NCI-H146 (cell line): ENCODE data around the gene PTGES3.
"Not testable (repeated sequence)": the region's sequence is repeated elsewhere in the genome, so short reads cannot be mapped to it uniquely, and the experiment has no call there.

ENCODE experiments used
- DNase-seq: peaks from one replicate; lab custom pipeline; 2025; lab: John Stamatoyannopoulos, UW

The PTGES3 gene

GRCh38 chr12:56688129-56688845 lies at the start of gene PTGES3:
Gene PTGES3, minus strand, starts transcription at chr12:56688284. Its CDS starts 285 bp downstream, at chr12:56687999.
- DNase-seq, result peak; percentile 98

GRCh38 chr12:56728139-56728861 lies 40.2 kb upstream of the PTGES3 start:
- no peak for DNase-seq

GRCh38 chr12:56726196-56726675 lies 38.2 kb upstream of the PTGES3 start:
- DNase-seq, result not testable (repeated sequence)

- DNase-seq, result no peak
Measured at GRCh38 chr12:56725723-56726102, 37.6 kb upstream of the PTGES3 start.

- peak; percentile 96 for DNase-seq
Measured at GRCh38 chr12:56724972-56725722, 37.1 kb upstream of the PTGES3 start, which contains the start of gene NACA. Gene NACA, minus strand, starts transcription at chr12:56725299. Its CDS starts 778 bp downstream, at chr12:56724521.

- no peak for DNase-seq
Measured at GRCh38 chr12:56724701-56724971, 36.6 kb upstream of the PTGES3 start.

- no peak for DNase-seq
Measured at GRCh38 chr12:56723889-56724700, 36.0 kb upstream of the PTGES3 start.

GRCh38 chr12:56723352-56723751 lies 35.3 kb upstream of the PTGES3 start:
- no peak for DNase-seq

- no peak for DNase-seq
Measured at GRCh38 chr12:56722832-56723231, 34.7 kb upstream of the PTGES3 start.

GRCh38 chr12:56721721-56722120 lies 33.6 kb upstream of the PTGES3 start:
- DNase-seq, result no peak

- no peak for DNase-seq
Measured at GRCh38 chr12:56721216-56721615, 33.1 kb upstream of the PTGES3 start.

GRCh38 chr12:56720731-56721151 lies 32.7 kb upstream of the PTGES3 start:
- no peak for DNase-seq

GRCh38 chr12:56719056-56719455 lies 31.0 kb upstream of the PTGES3 start:
- DNase-seq, result no peak

- DNase-seq, result no peak
Measured at GRCh38 chr12:56718636-56719035, 30.6 kb upstream of the PTGES3 start.

- DNase-seq, result no peak
Measured at GRCh38 chr12:56718149-56718548, 30.1 kb upstream of the PTGES3 start.

- no peak for DNase-seq
Measured at GRCh38 chr12:56716933-56717880, 29.1 kb upstream of the PTGES3 start.

- DNase-seq, result no peak
Measured at GRCh38 chr12:56716458-56716857, 28.4 kb upstream of the PTGES3 start.

- DNase-seq, result no peak
Measured at GRCh38 chr12:56715798-56716197, 27.7 kb upstream of the PTGES3 start.

GRCh38 chr12:56714431-56714929 lies 26.4 kb upstream of the PTGES3 start:
- DNase-seq, result no peak

GRCh38 chr12:56713345-56713744 lies 25.3 kb upstream of the PTGES3 start:
- DNase-seq, result no peak
